A673 (cell line): Measurements from ENCODE around the gene MYL1. TPM values are rescaled to one million over a fixed set of nuclear protein-coding genes. Genes with fewer than 3 reads are reported as not detected.

Experiments used
- BruUV-seq: library from RNA; stranded (reverse); fragments of 400-500 nt; replicated peaks from 2 replicates; lab custom pipeline; 2021; lab: Mats Ljungman, UMichigan
- CTCF ChIA-PET: fragments of 300-600 bp; sonication (Branson Sonifier 250); formaldehyde crosslinking; loops from one replicate; lab custom pipeline; 2022; ENCODE audit warnings: antibody characterized with exemption; lab: Charles Lee
- POLR2A ChIA-PET: fragments of 300-600 bp; sonication (Branson Sonifier 250); formaldehyde crosslinking; loops from one replicate; lab custom pipeline; 2022; ENCODE audit warnings: antibody characterized with exemption; ENCODE audit not compliant: low non-redundant PET; lab: Charles Lee
- DNase-seq: peaks from one replicate; pipeline ENCODE4 v3.0.0-alpha.2; 2015; ENCODE audit warnings: low spot score
- H3K27ac ChIP-seq: fragments of 200-600 bp; sonication (generic); 2 replicates; pipeline ENCODE4 v1.5.1; 2016; ENCODE audit warnings: mixed run types, low read depth, mild to moderate bottlenecking, mixed read lengths, antibody characterized with exemption, low read length; ENCODE audit not compliant: poor library complexity, severe bottlenecking
- H3K27me3 ChIP-seq: fragments of 200-600 bp; sonication (generic); replicated peaks from 2 replicates; pipeline ENCODE4 v1.6.1; 2017; ENCODE audit warnings: mixed run types, low read depth, mild to moderate bottlenecking, mixed read lengths, antibody characterized with exemption, low read length; ENCODE audit not compliant: insufficient read depth, poor library complexity
- H3K36me3 ChIP-seq: fragments of 200-600 bp; sonication (generic); 2 replicates; pipeline ENCODE4 v1.6.1; 2016; ENCODE audit warnings: mixed run types, mild to moderate bottlenecking, mixed read lengths, antibody characterized with exemption, low read length; ENCODE audit not compliant: insufficient read depth, poor library complexity, severe bottlenecking
- H3K4me1 ChIP-seq: fragments of 200-600 bp; sonication (generic); 2 replicates; pipeline ENCODE4 v1.6.1; 2017; ENCODE audit warnings: mixed run types, mild to moderate bottlenecking, mixed read lengths, antibody characterized with exemption, low read length; ENCODE audit not compliant: insufficient read depth, poor library complexity, severe bottlenecking
- H3K4me3 ChIP-seq: fragments of 200-600 bp; sonication (generic); 2 replicates; pipeline ENCODE4 v1.5.1; 2016; ENCODE audit warnings: low read depth, mixed run types, mild to moderate bottlenecking, mixed read lengths, low read length; ENCODE audit not compliant: poor library complexity, severe bottlenecking
- H3K9me3 ChIP-seq: fragments of 200-600 bp; sonication (generic); 2 replicates; pipeline ENCODE4 v1.6.1; 2016; ENCODE audit warnings: mixed run types, low read depth, mild to moderate bottlenecking, mixed read lengths, antibody characterized with exemption, low read length; ENCODE audit not compliant: poor library complexity, severe bottlenecking
- EZH2 ChIP-seq: fragments of 200-600 bp; sonication (generic); IDR thresholded peaks from 2 replicates; pipeline ENCODE4 v1.6.1; 2017; ENCODE audit warnings: borderline replicate concordance, low read depth, mild to moderate bottlenecking, mixed read lengths, antibody characterized with exemption, low read length; ENCODE audit not compliant: poor library complexity, severe bottlenecking
- intact Hi-C: fragments of 100-400 bp; cut with micrococcal nuclease; formaldehyde crosslinking; loops from one replicate; pipeline ENCODE4 v1.10.0; 2022; ENCODE audit not compliant: unreplicated experiment
- total RNA-seq: library from RNA; stranded (reverse); gene quantifications from 2 replicates; pipeline ENCODE4 v1.2.3, GENCODE V29; 2021
- TF ChIP-seq, protein P1 (sequence below): fragments of 300-800, 200-600 bp; sonication (generic); conservative IDR thresholded peaks from 2 replicates; pipeline ENCODE4 v1.5.1; 2017; ENCODE audit warnings: low read depth, mild to moderate bottlenecking, antibody characterized with exemption, low read length, moderate library complexity, mixed read lengths

The MYL1 gene
- total RNA-seq, 1 experiment from 2014 or later, result not detected

DNA sequence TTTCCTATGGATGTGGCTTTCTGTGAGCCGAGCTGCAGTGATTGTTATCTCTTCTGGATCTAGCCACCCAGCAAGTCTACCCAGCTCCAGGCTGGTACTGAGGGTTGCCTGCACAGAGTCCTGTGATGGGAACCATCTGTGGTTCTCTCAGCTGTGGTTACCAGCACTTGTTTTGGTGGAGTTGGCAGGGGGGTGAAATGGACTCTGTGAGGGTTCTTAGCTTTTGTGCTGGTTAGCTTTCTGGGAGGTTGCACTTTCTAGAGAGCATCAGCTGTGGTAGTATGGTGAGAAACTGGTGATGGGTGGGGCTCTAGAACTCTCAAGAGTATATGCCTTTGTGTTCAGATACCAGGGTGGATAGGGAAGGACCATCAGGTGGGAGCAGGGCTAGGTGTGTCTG lies 45.4 kb upstream of the MYL1 start:
- ChIA-PET CTCF (no interaction called here), POLR2A (no interaction called here)
- H3K4me3 ChIP-seq, result no peak overlapping the region
- BruUV-seq, result no TSS peak
- no peaks in the 10 kb centered on the region for H3K36me3 ChIP-seq
- no peaks in the 10 kb centered on the region for H3K9me3 ChIP-seq
- DNase-seq, result no peak
- H3K27ac ChIP-seq, result no peak overlapping the region
- no peaks in the 10 kb centered on the region for H3K27me3 ChIP-seq
- intact Hi-C loops, result no loop called here
- TF ChIP-seq, protein P1, sequence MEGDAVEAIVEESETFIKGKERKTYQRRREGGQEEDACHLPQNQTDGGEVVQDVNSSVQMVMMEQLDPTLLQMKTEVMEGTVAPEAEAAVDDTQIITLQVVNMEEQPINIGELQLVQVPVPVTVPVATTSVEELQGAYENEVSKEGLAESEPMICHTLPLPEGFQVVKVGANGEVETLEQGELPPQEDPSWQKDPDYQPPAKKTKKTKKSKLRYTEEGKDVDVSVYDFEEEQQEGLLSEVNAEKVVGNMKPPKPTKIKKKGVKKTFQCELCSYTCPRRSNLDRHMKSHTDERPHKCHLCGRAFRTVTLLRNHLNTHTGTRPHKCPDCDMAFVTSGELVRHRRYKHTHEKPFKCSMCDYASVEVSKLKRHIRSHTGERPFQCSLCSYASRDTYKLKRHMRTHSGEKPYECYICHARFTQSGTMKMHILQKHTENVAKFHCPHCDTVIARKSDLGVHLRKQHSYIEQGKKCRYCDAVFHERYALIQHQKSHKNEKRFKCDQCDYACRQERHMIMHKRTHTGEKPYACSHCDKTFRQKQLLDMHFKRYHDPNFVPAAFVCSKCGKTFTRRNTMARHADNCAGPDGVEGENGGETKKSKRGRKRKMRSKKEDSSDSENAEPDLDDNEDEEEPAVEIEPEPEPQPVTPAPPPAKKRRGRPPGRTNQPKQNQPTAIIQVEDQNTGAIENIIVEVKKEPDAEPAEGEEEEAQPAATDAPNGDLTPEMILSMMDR, result no peak
- no peak for TF ChIP-seq EZH2
- no peaks in the 10 kb centered on the region for H3K4me1 ChIP-seq

DNA sequence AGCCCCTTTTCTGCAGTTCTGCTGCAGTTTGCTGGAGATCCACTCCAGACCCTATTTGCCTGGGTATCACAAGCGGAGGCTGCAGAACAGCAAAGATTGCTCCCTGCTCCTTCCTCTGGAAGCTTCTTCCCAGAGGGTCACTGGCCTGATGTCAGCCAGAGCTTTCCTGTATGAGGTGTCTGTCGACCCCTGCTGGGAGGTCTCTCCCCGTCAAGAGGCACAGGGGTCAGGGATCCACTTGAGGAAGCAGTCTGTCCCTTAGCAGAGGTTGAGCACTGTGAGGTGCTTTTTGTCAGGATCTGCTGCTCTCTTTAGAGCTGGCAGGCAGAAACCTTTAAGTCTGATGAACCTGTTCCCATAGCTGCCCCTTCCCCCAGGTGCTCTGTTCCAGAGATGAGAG lies 42.0 kb upstream of the MYL1 start:
- Histone ChIP-seq H3K9me3 (no peaks in the 10 kb centered on the region), H3K36me3 (no peaks in the 10 kb centered on the region), H3K27ac (no peak overlapping the region), H3K4me1 (no peaks in the 10 kb centered on the region), H3K27me3 (no peaks in the 10 kb centered on the region), H3K4me3 (no peak overlapping the region)
- POLR2A ChIA-PET, result no interaction called here
- no peak for TF ChIP-seq EZH2
- TF ChIP-seq, protein P1, result no peak
- no peak for DNase-seq
- intact Hi-C loops, result no loop called here
- CTCF ChIA-PET, result no interaction called here
- BruUV-seq, result no TSS peak

DNA sequence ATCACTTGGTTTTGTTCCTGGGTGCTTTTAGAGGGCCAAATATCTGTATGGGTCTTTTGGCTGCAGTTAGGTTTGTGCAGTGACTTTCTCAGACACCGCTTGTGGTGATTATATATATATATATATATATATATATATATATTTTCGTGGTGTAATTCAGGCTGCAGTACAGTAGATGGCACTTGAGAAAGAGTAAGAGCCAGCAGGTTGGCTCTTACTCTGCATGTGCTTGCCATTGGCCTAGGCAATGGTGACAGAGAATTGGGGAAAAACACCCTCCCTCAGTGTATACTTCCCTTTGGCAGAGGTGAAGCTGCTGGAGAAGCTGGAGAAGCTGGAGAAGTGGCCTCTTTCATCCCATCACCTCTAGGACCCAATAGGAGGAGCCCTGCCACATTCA lies 22.2 kb upstream of the MYL1 start:
- TF ChIP-seq, protein P1, result no peak; the same call in 1 of the 2 replicates
- TF ChIP-seq EZH2, result no peak
- intact Hi-C loops, result no loop called here
- Histone ChIP-seq H3K27me3 (no peaks in the 10 kb centered on the region), H3K4me3 (no peak overlapping the region), H3K9me3 (no peaks in the 10 kb centered on the region), H3K4me1 (no peaks in the 10 kb centered on the region), H3K27ac (no peak overlapping the region), H3K36me3 (no peaks in the 10 kb centered on the region)
- peak; percentile 9 for DNase-seq
- BruUV-seq, result no TSS peak
- CTCF ChIA-PET, result interaction anchor here (0.8 kb wide), 1 partner anchor 62 kb away, joined by 3 read pairs; no protein-coding TSS in a partner anchor
- POLR2A ChIA-PET, result interaction anchor here (0.6 kb wide), 1 partner anchor 52 kb away, joined by 3 read pairs; no protein-coding TSS in a partner anchor
